T-helper 2 cell treated with Interferon-gamma antibody and Interleukin-4, amounts not matched to agents 5 μg/mL and 100 μg/mL, for 36 hours (primary cell): ENCODE data around the gene ZFP37.
"Not testable (repeated sequence)": the region's sequence is repeated elsewhere in the genome, so short reads cannot be mapped to it uniquely, and the experiment has no call there.

Experiments
- DNase-seq: peaks from one replicate; pipeline ENCODE4 v3.0.0; 2021; ENCODE audit warnings: low spot score
- H3K27ac Mint-ChIP-seq: one replicate; pipeline ENCODE4 v1.8.0; 2021; ENCODE audit warnings: mild to moderate bottlenecking, mixed read lengths
- H3K27me3 Mint-ChIP-seq: one replicate; pipeline ENCODE4 v1.8.0; 2021; ENCODE audit warnings: low read depth, mixed read lengths
- H3K36me3 Mint-ChIP-seq: one replicate; pipeline ENCODE4 v1.8.0; 2021; ENCODE audit warnings: low read depth, mixed read lengths
- H3K4me1 Mint-ChIP-seq: one replicate; pipeline ENCODE4 v1.8.0; 2021; ENCODE audit warnings: low read depth, mixed read lengths
- H3K4me3 Mint-ChIP-seq: one replicate; pipeline ENCODE4 v1.8.0; 2022; ENCODE audit warnings: mild to moderate bottlenecking, moderate library complexity, mixed read lengths
- H3K9me3 Mint-ChIP-seq: one replicate; pipeline ENCODE4 v1.8.0; 2021; ENCODE audit warnings: mixed read lengths

Gene ZFP37

DNA sequence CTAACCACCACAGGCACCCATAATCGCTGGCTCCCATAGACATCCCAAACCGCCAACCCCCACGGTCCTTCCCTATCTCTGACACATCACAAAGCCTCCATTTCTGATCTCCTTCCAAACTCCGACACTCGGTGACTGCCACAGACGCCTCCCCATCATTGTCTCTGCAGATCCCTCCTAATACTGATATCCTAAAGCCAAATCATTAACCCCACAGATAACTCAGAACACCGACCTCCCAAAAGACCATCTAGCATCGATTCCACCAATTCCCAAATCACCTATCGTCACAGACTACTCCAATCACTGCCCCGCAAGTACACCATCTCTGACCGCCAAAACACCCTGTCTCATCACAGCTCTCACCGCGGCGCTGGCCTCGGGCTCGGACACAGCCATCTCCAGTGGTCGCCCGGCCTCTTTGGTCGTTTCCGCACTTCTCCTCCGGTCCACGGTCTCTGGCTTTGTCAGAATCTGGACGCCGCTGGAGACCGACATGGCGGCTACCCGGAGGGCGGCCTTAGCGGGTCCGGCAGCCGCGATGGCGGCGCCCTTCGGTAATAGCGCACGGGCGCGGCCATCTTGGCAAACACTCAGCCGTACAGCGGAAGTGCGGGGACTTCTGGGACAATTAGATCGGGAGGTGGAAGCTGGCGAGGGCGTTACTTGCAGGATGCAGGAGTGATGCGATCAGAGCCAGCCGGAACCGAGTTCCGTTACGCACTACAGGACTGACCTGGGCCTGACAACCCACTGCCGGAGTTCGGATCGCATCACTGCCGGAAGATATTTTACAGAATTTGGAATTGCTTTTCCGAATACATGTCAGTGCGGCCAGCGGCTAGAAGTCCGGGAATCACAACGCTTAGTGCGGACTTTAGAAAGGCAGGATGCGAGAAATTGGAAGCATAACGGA lies at the start of gene ZFP37:
Gene ZFP37, minus strand, starts transcription at position 534 of the 916 bp plus-strand sequence. Its CDS starts 36 bp downstream, at position 498.
- Mint-ChIP-seq H3K9me3 (peaks cover 11% of the 10 kb centered on the region), H3K27me3 (peaks cover 5% of the 10 kb centered on the region), H3K4me3 (no peak within 1 kb of the TSS), H3K27ac (no peak within 1 kb of the TSS), H3K36me3 (no peaks in the 10 kb centered on the region), H3K4me1 (no peaks in the 10 kb centered on the region)
- peak; percentile 56 for DNase-seq

DNA sequence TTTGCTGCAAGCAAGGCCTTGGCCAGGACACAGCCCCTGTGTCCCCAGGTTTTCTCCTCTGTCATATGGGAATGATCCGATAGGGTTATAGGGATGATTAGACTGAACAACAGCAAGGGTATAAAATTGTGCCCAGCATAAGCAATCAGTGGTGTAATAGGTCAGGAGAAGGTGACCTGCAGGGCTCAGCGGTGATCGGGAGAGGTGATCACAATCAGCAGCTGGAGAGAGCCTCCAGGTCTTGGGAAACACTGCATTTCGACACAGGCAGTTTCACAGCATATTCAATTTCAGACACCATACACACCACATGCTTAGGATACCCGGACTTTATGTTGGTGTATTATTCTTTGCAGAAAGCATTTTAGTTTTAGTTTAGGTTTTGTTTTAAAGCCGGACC lies 48.8 kb upstream of the ZFP37 start:
- H3K9me3 Mint-ChIP-seq, H3K36me3 Mint-ChIP-seq, H3K27me3 Mint-ChIP-seq, H3K4me1 Mint-ChIP-seq, H3K27ac Mint-ChIP-seq, H3K4me3 Mint-ChIP-seq, DNase-seq: not testable (repeated sequence)

DNA sequence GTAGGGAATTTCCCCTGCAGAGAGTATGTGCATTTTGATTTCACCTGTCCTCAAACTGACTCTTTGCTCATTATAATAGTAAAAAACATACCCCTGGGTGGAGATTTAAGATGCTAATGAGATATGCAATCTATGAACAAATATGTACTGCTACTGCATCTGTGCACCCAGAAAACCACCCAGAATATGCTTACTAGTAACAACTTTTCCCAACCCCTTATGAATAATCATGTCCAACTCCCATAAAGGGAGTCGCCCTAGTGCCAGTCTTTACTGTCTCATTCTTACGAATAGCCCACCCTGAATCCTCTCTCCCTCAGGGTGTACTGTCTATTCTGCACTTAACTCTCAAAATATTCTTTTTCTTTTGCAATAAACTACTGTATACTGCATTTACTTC lies 39.0 kb upstream of the ZFP37 start:
- DNase-seq = no peak
- Mint-ChIP-seq H3K4me1 (no peaks in the 10 kb centered on the region), H3K27me3 (peaks cover 8% of the 10 kb centered on the region), H3K4me3 (no peak overlapping the region), H3K27ac (no peak overlapping the region), H3K9me3 (peaks cover 11% of the 10 kb centered on the region), H3K36me3 (no peaks in the 10 kb centered on the region)

DNA sequence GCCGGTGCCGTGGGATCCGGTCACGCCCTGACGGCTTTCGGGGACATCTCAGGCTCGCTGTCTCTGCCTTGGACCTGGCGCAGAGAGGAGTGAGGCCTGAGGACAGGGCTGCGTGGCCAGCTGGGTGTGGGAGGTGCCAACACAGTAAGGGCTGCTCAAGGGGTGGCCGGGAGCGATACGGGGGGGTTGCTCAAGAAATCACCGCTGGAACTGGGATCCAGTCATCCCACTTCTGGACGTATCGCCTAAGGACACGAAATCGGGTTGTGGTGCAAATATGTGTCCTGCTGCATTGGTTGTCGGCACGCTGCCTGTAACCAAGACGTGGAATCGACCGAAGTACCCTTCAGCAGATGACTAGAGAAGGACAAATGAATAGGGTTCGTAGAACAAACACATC lies 33.4 kb upstream of the ZFP37 start:
- H3K36me3 Mint-ChIP-seq, DNase-seq, H3K4me3 Mint-ChIP-seq, H3K27ac Mint-ChIP-seq, H3K4me1 Mint-ChIP-seq: not testable (repeated sequence)
- Mint-ChIP-seq H3K27me3 (peaks cover 15% of the 10 kb centered on the region), H3K9me3 (peaks cover 13% of the 10 kb centered on the region)

DNA sequence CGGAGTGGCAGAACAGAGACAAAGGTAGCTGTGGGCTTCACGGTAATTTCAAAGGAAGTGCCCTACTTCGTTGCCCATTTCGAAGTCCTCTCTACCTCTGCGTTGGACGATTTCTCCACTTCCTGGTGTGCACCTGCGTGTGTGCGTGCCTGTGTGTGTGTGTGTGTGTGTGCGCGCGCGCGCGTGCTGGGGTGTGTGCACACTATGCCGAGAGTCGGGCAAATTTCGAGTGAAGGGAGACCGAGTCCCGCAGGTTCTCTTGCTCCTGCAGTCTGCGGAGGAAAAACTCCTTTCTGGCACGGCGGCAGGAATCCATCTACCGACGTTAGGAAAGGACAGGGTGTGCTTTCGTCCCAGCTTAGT lies 32.6 kb upstream of the ZFP37 start:
- Mint-ChIP-seq H3K27me3 (peaks cover 15% of the 10 kb centered on the region), H3K9me3 (peaks cover 13% of the 10 kb centered on the region)
- not testable (repeated sequence) for H3K4me1 Mint-ChIP-seq, H3K27ac Mint-ChIP-seq, DNase-seq, H3K36me3 Mint-ChIP-seq, H3K4me3 Mint-ChIP-seq

DNA sequence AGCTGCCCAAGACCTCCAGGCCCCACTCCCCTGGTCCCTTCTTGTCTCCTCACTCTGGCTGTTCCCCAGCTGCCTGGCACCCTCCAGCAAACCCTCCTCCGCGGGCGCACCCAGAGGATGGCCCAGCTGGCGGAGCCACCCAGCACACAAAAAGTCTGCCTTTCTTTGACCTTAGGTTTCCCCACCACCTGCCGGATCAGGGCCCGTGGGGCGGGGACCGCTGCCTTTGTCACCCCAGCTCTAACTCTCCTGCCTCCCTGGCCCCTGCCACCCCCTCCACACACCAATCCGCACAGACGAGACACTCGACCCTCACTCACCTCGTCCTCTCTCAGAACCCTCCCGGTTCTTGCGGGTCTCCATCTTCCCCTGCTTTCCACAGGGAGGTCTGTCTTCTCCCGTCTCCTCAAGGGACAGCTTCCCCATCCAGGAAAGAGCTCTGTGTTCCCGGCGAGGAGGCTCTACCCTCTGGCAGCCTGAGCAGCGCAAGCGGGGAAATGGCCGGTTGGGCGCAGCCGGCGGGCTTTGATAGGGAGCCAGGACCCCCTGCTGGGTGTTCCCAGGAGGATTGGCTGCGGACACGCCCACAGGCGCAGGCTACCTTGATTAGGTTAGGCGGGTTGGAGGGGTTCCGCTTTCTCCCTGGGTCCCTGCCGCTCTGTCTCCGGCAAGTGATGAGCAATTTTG lies 32.1 kb upstream of the ZFP37 start:
- Mint-ChIP-seq H3K9me3 (peaks cover 13% of the 10 kb centered on the region), H3K27me3 (peaks cover 15% of the 10 kb centered on the region)
- not testable (repeated sequence) for H3K4me1 Mint-ChIP-seq, H3K36me3 Mint-ChIP-seq, DNase-seq, H3K4me3 Mint-ChIP-seq, H3K27ac Mint-ChIP-seq

DNA sequence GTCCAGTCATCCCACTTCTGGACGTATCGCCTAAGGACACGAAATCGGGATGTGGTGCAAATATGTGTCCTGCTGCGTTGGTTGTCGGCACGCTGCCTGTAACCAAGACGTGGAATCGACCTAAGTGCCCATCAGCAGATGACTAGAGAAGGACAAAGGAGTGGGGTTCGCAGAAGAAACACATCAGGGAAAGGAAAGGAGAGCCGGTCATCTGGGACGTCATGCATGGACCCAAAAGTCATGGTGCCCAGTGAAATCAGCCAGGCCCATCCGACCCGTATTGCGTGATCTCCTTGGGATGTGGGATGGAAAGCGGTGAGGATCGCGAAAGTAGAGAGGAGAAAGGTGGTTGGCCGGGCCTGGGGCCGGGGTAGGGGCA lies 6.4 kb upstream of the ZFP37 start:
- not testable (repeated sequence) for DNase-seq, H3K4me3 Mint-ChIP-seq, H3K27me3 Mint-ChIP-seq, H3K36me3 Mint-ChIP-seq, H3K4me1 Mint-ChIP-seq, H3K27ac Mint-ChIP-seq
- peaks cover 11% of the 10 kb centered on the region for H3K9me3 Mint-ChIP-seq

DNA sequence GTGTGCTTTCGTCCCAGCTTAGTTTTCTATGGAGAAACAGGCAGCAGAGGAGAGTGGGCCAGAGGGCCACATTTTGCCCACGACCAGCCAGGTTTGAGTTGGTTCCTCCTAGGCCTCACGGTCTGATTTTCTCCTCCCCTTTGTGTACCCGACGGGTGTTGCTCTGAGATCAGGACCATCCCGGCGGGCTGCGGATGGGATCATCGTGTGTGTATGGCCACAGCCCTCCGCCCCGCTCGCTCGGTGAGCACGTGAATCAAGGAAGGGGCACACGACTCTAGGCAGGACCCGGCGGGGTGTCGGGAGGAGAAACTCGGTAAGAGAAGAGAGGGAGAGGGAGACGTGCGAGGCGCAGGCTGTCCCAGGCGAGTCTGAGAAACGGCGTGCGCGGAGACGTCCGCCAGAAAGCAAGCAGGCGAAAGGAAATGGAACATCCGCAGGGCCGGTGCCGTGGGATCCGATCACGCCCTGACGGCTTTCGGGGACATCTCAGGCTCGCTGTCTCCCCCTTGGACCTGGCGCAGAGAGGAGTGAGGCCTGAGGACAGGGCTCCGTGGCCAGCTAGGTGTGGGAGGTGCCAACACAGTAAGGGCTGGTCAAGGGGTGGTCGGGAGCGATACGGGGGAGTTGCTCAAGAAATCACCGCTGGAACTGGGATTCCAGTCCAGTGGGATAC lies 5.9 kb upstream of the ZFP37 start:
- not testable (repeated sequence) for H3K36me3 Mint-ChIP-seq, H3K27me3 Mint-ChIP-seq, H3K27ac Mint-ChIP-seq, H3K4me3 Mint-ChIP-seq, DNase-seq, H3K4me1 Mint-ChIP-seq
- H3K9me3 Mint-ChIP-seq = peaks cover 11% of the 10 kb centered on the region

DNA sequence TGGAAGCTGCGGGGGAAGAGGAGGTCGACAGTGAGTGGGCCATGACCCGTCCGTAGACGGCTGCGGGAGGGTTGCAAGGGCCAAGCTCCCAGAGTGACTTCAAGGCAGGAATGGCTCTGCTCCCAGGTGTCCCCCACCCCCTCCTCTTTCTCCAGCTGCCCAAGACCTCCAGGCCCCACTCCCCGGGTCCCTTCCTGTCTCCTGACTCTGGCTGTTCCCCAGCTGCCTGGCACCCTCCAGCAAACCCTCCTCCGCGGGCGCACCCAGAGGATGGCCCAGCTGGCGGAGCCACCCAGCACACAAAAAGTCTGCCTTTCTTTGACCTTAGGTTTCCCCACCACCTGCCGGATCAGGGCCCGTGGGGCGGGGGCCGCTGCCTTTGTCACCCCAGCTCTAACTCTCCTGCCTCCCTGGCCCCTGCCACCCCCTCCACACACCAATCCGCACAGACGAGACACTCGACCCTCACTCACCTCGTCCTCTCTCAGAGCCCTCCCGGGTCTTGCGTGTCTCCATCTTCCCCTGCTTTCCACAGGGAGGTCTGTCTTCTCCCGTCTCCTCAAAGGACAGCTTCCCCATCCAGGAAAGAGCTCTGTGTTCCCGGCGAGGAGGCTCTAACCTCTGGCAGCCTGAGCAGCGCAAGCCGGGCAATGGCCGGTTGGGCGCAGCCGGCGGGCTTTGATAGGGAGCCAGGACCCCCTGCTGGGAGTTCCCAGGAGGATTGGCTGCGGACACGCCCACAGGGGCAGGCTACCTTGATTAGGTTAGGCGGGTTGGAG lies 4.7 kb upstream of the ZFP37 start:
- not testable (repeated sequence) for H3K4me1 Mint-ChIP-seq, H3K27ac Mint-ChIP-seq, H3K36me3 Mint-ChIP-seq, DNase-seq, H3K27me3 Mint-ChIP-seq, H3K4me3 Mint-ChIP-seq
- peaks cover 11% of the 10 kb centered on the region for H3K9me3 Mint-ChIP-seq

DNA sequence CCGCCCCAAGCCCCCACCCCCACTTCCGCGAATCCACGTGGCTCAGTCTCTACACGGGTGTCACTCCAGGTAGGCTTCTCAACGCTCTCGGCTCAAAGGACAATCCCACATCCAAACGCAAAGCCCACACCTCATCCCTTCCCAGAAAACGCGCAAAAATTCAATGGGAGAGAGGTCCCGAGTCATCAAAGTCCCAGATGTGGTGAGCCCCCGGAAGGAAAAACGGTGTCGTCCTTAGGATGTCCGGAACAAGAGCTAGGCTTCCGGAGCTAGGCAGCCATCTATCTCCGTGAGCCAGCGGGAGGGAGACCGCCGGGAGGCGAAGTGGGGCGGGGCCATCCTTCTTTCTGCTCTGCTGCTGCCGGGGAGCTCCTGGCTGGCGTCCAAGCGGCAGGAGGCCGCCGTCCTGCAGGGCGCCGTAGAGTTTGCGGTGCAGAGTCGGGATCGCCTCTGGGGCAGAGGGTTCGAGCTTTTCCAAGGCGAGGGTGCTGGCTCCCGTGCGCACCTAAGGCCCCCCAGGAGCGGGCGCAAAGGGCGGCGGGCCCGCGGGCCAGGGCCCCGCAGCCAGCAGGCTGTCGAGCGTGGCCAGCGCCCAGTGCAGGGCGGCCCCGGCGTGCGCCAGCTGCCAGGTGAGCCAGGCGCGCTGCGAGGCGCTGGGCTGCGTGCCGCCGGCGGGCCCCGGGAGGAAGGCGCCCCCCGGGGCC lies 3.2 kb upstream of the ZFP37 start:
- DNase-seq, H3K4me3 Mint-ChIP-seq, H3K27me3 Mint-ChIP-seq, H3K36me3 Mint-ChIP-seq, H3K4me1 Mint-ChIP-seq, H3K27ac Mint-ChIP-seq: not testable (repeated sequence)
- H3K9me3 Mint-ChIP-seq = peaks cover 11% of the 10 kb centered on the region

DNA sequence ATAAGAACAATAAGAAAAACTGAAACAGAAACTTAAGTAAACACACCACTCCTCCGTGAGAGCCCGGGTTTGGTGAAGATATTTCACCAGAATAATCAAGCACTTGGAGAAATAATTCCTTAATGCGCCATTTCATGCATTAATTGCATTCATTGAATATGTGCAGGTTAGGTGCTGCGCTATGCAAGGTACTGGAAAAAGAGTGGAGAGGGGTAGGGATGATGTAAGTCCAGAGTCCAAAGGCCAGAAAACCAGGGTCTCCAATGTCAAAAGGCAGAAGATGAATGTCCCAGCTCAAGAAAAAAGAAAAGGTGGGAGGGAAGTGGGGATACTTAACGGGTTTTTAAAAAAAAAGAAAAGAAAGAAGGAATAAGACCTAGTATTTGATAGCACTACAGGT lies 669 bp upstream of the ZFP37 start:
- H3K9me3 Mint-ChIP-seq = peaks cover 11% of the 10 kb centered on the region
- H3K27ac Mint-ChIP-seq = no peak overlapping the region
- no peak overlapping the region for H3K4me3 Mint-ChIP-seq
- H3K36me3 Mint-ChIP-seq = no peaks in the 10 kb centered on the region
- H3K27me3 Mint-ChIP-seq = peaks cover 5% of the 10 kb centered on the region
- no peak for DNase-seq
- no peaks in the 10 kb centered on the region for H3K4me1 Mint-ChIP-seq

DNA sequence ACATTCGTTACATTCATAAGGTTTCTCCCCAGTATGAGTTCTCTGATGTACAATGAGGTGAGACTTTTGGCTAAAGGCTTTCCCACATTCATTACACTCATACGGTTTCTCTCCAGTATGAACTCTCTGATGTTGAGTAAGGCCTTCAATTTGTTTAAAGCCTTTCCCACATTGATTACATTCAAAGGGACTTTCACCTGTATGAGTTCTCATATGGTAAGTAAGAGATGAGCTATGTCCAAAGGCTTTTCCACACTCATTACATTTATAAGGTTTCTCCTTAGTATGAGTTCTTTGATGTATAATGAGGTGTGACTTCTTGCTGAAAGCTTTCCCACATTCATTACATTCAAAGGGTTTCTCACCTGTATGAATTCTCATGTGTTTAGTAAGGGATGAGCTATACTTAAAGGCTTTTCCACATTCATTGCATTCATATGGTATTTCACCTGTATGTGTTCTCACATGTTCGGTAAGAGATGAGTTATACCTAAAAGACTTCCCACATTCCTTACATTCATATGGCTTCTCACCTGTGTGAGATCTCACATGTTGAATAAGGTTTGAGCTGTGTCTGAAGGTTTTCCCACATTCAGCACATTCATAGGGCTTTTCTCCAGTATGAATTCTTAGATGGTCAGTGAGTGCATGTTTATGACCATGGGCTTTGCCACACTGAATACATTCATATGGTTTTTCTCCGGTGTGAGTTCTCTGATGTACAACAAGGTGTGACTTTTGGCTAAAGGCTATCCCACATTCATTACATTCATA lies 13.5 kb downstream of the ZFP37 start:
- Mint-ChIP-seq H3K9me3 (peaks cover 81% of the 10 kb centered on the region), H3K36me3 (peaks cover 4% of the 10 kb centered on the region)
- DNase-seq = no peak

DNA sequence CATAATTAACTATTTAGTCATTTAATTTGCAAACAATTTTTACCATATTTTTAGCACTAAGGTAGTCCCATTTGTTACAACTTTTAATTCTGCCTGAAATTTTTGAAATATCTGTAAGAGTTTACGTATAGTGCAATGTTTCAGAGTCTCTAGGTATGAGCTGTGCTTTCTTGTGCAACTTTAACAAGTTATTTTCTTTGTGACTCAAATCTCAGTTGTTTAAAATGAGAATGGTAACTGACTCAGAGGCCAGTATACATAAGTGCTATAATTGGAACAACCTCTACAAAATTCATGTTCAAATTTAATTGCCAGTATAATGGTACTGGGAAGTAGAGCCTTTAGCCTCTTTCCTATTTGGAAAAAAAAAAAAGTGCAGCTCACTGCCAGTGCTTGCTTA lies 30.3 kb downstream of the ZFP37 start:
- no peak overlapping the region for H3K27ac Mint-ChIP-seq
- DNase-seq = no peak
- peaks cover 55% of the 10 kb centered on the region for H3K9me3 Mint-ChIP-seq
- H3K36me3 Mint-ChIP-seq = no peaks in the 10 kb centered on the region
- no peak overlapping the region for H3K4me3 Mint-ChIP-seq
- H3K27me3 Mint-ChIP-seq = no peaks in the 10 kb centered on the region
- H3K4me1 Mint-ChIP-seq = no peaks in the 10 kb centered on the region

More for the DNA sequence above, 13.5 kb downstream of the ZFP37 start:
- Mint-ChIP-seq H3K27ac (no peak overlapping the region), H3K4me1 (no peaks in the 10 kb centered on the region), H3K4me3 (no peak overlapping the region), H3K27me3 (no peaks in the 10 kb centered on the region)
